DOHH2 (cell line): ENCODE results near the gene RARB.

Source experiments
- H3F3A ChIP-seq: fragments of 200-600 bp; sonication (generic), shearing (Covaris generic); 2 replicates; pipeline ENCODE4 v1.6.0; 2016; ENCODE audit warnings: antibody characterized with exemption, mild to moderate bottlenecking; ENCODE audit not compliant: control insufficient read depth, insufficient read depth
- H3K27ac ChIP-seq: fragments of 200-600 bp; sonication (generic); 2 replicates; pipeline ENCODE4 v1.5.1; 2014; ENCODE audit warnings: low read depth, mild to moderate bottlenecking, low read length, moderate library complexity
- H3K27me3 ChIP-seq: fragments of 200-600 bp; sonication (generic); 2 replicates; pipeline ENCODE4 v1.6.1; 2014; ENCODE audit warnings: mild to moderate bottlenecking, low read length, mixed read lengths; ENCODE audit not compliant: control insufficient read depth
- H3K36me3 ChIP-seq: fragments of 200-600 bp; sonication (generic); 2 replicates; pipeline ENCODE4 v1.6.1; 2014; ENCODE audit warnings: mild to moderate bottlenecking, low read length, moderate library complexity, mixed read lengths; ENCODE audit not compliant: control insufficient read depth
- H3K4me1 ChIP-seq: fragments of 200-600 bp; sonication (generic); 2 replicates; pipeline ENCODE4 v1.6.1; 2014; ENCODE audit warnings: mild to moderate bottlenecking, low read length, mixed read lengths; ENCODE audit not compliant: control insufficient read depth
- H3K4me2 ChIP-seq: fragments of 200-600 bp; sonication (generic); 2 replicates; pipeline ENCODE4 v1.6.0; 2014; ENCODE audit warnings: mild to moderate bottlenecking, low read length, moderate library complexity
- H3K4me3 ChIP-seq: fragments of 200-600 bp; sonication (generic); 2 replicates; pipeline ENCODE4 v1.5.1; 2014; ENCODE audit warnings: mild to moderate bottlenecking, low read length, mixed read lengths
- H3K79me2 ChIP-seq: fragments of 200-600 bp; sonication (generic); 2 replicates; pipeline ENCODE4 v1.6.1; 2014; ENCODE audit warnings: mild to moderate bottlenecking, low read length, mixed read lengths; ENCODE audit not compliant: control insufficient read depth
- H3K9me2 ChIP-seq: fragments of 200-600 bp; sonication (generic); replicated peaks from 2 replicates; pipeline ENCODE4 v1.6.1; 2014; ENCODE audit warnings: mild to moderate bottlenecking, low read length, mixed read lengths; ENCODE audit not compliant: control insufficient read depth
- H3K9me3 ChIP-seq: fragments of 200-600 bp; sonication (generic); 2 replicates; pipeline ENCODE4 v1.6.1; 2014; ENCODE audit warnings: antibody characterized with exemption, low read length, mixed read lengths; ENCODE audit not compliant: control insufficient read depth, insufficient read depth
- H4K20me1 ChIP-seq: fragments of 200-600 bp; sonication (generic); 2 replicates; pipeline ENCODE4 v1.6.0; 2014; ENCODE audit warnings: low read depth, mild to moderate bottlenecking, antibody characterized with exemption, low read length, moderate library complexity; ENCODE audit not compliant: control insufficient read depth, insufficient read depth
- CTCF ChIP-seq: fragments of 200-600 bp; sonication (generic); IDR thresholded peaks from one replicate; pipeline ENCODE4 v1.5.1; 2014; ENCODE audit warnings: antibody characterized with exemption, mild to moderate bottlenecking, low read depth, low read length; ENCODE audit not compliant: poor library complexity, severe bottlenecking
- EZH2phosphoT487 ChIP-seq: fragments of 200-600 bp; sonication (generic); IDR thresholded peaks from 2 replicates; pipeline ENCODE4 v1.6.1; 2017; ENCODE audit warnings: borderline replicate concordance, mild to moderate bottlenecking, antibody characterized with exemption, low read length, moderate library complexity, mixed read lengths

The RARB gene

GRCh38 chr3:25381083-25381482 lies 47.0 kb upstream of the RARB start:
- H3K27ac ChIP-seq, result no peak overlapping the region
- no peaks in the 10 kb centered on the region for H4K20me1 ChIP-seq
- H3K79me2 ChIP-seq, result no peaks in the 10 kb centered on the region
- H3K9me2 ChIP-seq, result no peaks in the 10 kb centered on the region
- H3F3A ChIP-seq, result no peaks in the 10 kb centered on the region
- H3K4me3 ChIP-seq, result no peak overlapping the region
- H3K9me3 ChIP-seq, result no peaks in the 10 kb centered on the region
- no peak overlapping the region for H3K4me2 ChIP-seq
- no peaks in the 10 kb centered on the region for H3K4me1 ChIP-seq
- no peak for TF ChIP-seq CTCF
- no peak for TF ChIP-seq EZH2phosphoT487
- H3K36me3 ChIP-seq, result no peaks in the 10 kb centered on the region
- no peaks in the 10 kb centered on the region for H3K27me3 ChIP-seq

GRCh38 chr3:25384471-25384870 lies 43.6 kb upstream of the RARB start:
- H3F3A ChIP-seq, result no peaks in the 10 kb centered on the region
- no peak overlapping the region for H3K4me3 ChIP-seq

GRCh38 chr3:25385807-25386460 lies 42.1 kb upstream of the RARB start:
- H3K4me3 ChIP-seq, result no peak overlapping the region
- H3K4me2 ChIP-seq, result no peak overlapping the region
- H3K9me3 ChIP-seq, result no peaks in the 10 kb centered on the region
- no peaks in the 10 kb centered on the region for H3K9me2 ChIP-seq
- no peaks in the 10 kb centered on the region for H3K4me1 ChIP-seq
- no peaks in the 10 kb centered on the region for H4K20me1 ChIP-seq
- H3K27ac ChIP-seq, result no peak overlapping the region
- H3K79me2 ChIP-seq, result no peaks in the 10 kb centered on the region
- no peaks in the 10 kb centered on the region for H3K27me3 ChIP-seq
- TF ChIP-seq EZH2phosphoT487 (no peak), CTCF (no peak)
- no peaks in the 10 kb centered on the region for H3K36me3 ChIP-seq
- H3F3A ChIP-seq, result no peaks in the 10 kb centered on the region

More at GRCh38 chr3:25384471-25384870, 43.6 kb upstream of the RARB start:
- no peak overlapping the region for H3K27ac ChIP-seq
- no peaks in the 10 kb centered on the region for H3K36me3 ChIP-seq
- no peaks in the 10 kb centered on the region for H4K20me1 ChIP-seq
- no peaks in the 10 kb centered on the region for H3K4me1 ChIP-seq
- H3K9me2 ChIP-seq, result no peaks in the 10 kb centered on the region
- H3K4me2 ChIP-seq, result no peak overlapping the region
- no peaks in the 10 kb centered on the region for H3K9me3 ChIP-seq
- no peaks in the 10 kb centered on the region for H3K27me3 ChIP-seq
- no peaks in the 10 kb centered on the region for H3K79me2 ChIP-seq
- TF ChIP-seq CTCF (no peak), EZH2phosphoT487 (no peak)
